Suprapubic skin (tissue), 3 donors: ENCODE measurements around the gene GPRASP3.
"Not testable (repeated sequence)": the region's sequence is repeated elsewhere in the genome, so short reads cannot be mapped to it uniquely, and the experiment has no call there.

ENCODE experiments used
- CTCF ChIP-seq, 2 donors: fragments of 200-600 bp in 1 of 2; fragments of 450-650 bp in 1 of 2; sonication (generic) in 1 of 2; IDR thresholded peaks; one replicate each; pipeline ENCODE4 v1.5.1; 2016 to 2019; ENCODE audit warnings: antibody characterized with exemption in 2 of 2, mild to moderate bottlenecking in 1 of 2, moderate library complexity in 1 of 2
- EP300 ChIP-seq: sonication (generic); formaldehyde crosslinking; IDR thresholded peaks from one replicate; pipeline ENCODE4 v1.6.1; 2017; ENCODE audit warnings: antibody characterized with exemption

GRCh38 chrX:102721169-102721506 is 595 bp downstream of the GPRASP3 start:
- not testable (repeated sequence) for TF ChIP-seq CTCF (IDR thresholded peaks at IDR 0.05); EP300
